Measurements from ENCODE around the gene IFNAR1. TPM values are rescaled to one million over a fixed set of nuclear protein-coding genes. Genes with fewer than 3 reads are reported as not detected.

Gene IFNAR1
- total and polyA plus RNA-seq, 2 donors from 2014 or later = 15.9 to 60.9 TPM

DNA sequence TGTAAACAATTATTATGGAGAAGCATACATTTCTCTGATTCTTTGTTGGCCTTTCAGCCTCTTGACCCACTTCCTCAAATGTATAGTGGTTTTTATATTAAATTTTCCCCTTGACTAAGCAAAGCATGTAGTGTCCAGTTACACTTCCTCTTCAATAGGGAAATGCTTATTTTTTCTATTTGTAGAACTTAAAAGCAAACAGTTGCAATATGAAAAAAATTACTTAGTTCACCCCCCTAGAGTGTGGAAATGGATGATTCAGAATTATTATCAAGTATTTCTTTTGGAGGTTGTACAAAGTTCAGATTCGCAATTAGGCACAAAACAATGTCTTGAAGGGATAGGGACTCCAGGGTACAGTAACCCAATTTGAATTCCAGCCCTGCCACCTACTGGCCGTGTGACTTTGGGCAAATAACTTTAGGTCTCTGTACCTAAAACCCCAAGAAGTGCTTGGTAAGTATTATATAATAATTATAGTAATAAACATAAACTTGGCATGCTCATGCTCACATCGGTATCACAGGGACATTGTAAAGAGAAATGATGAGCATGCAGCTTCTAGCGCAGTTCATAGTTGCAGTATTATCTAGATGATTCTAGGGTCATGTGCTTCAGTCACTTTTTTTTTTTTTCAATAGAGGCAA, 49.8 kb downstream of the IFNAR1 start:
- Histone ChIP-seq H3K9me3 (ENCODE audit: control insufficient read depth in 2 of 3, insufficient read depth in 1 of 3, low read length in 3 of 3) (no peaks in the 10 kb centered on the region), H3K4me1 (ENCODE audit: control insufficient read depth in 2 of 3, insufficient read depth in 2 of 3, low read depth in 1 of 3, low read length in 3 of 3) (no peaks in the 10 kb centered on the region), H3K36me3 (ENCODE audit: control insufficient read depth in 2 of 3, insufficient read depth in 3 of 3, low read length in 3 of 3) (no peaks in the 10 kb centered on the region), H3K4me3 (ENCODE audit: low read length in 3 of 3) (no peak overlapping the region), H3K27ac (ENCODE audit: low read depth in 2 of 2, low read length in 2 of 2) (no peak overlapping the region), H3K27me3 (ENCODE audit: control insufficient read depth, insufficient read depth, low read length) (no peaks in the 10 kb centered on the region), H3K9ac (ENCODE audit: low read length in 3 of 3) (no peak overlapping the region)
- TF ChIP-seq, protein P1, sequence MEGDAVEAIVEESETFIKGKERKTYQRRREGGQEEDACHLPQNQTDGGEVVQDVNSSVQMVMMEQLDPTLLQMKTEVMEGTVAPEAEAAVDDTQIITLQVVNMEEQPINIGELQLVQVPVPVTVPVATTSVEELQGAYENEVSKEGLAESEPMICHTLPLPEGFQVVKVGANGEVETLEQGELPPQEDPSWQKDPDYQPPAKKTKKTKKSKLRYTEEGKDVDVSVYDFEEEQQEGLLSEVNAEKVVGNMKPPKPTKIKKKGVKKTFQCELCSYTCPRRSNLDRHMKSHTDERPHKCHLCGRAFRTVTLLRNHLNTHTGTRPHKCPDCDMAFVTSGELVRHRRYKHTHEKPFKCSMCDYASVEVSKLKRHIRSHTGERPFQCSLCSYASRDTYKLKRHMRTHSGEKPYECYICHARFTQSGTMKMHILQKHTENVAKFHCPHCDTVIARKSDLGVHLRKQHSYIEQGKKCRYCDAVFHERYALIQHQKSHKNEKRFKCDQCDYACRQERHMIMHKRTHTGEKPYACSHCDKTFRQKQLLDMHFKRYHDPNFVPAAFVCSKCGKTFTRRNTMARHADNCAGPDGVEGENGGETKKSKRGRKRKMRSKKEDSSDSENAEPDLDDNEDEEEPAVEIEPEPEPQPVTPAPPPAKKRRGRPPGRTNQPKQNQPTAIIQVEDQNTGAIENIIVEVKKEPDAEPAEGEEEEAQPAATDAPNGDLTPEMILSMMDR (IDR thresholded peaks at IDR 0.05; ENCODE audit: borderline replicate concordance, extremely low read depth, insufficient read depth) = peak; percentile 67
- intact Hi-C loops (cut with DNase I) = loop anchor here (10.0 kb wide), 1 partner anchor 60 kb away; no protein-coding TSS in a partner anchor
- FAIRE-seq = peak; percentile 58
- DNase-seq = peak in 2 of 5 donors; percentile 34 to 53

DNA sequence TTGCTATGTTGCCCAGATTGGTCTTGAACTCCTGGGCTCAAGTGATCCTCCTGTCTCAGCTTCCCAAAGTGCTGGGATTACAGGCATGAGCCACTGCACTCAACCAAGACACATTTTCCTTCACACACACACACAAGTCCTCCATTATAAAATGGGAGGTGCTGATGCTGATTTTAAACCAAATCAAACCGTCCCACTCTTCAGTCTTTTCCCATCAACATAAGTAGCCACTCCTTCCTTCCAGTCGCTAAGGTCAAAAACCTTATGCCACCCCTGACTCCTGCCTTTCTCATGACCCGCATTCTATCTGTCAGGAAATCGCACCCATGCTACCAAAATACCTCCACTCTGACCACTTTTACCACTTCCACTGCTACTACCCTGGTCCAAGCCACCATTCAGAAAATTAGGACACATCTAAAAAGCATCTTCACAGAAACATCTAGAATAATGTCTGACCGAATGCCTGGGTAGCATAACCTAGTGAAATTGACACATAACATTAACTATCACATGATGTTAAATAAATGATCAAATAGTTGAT, 50.4 kb downstream of the IFNAR1 start:
- H3K9me3 ChIP-seq (ENCODE audit: control insufficient read depth in 2 of 3, insufficient read depth in 1 of 3, low read length in 3 of 3) = no peaks in the 10 kb centered on the region
- no peaks in the 10 kb centered on the region for H3K36me3 ChIP-seq (ENCODE audit: control insufficient read depth in 2 of 3, insufficient read depth in 3 of 3, low read length in 3 of 3)
- H3K4me1 ChIP-seq (ENCODE audit: control insufficient read depth in 2 of 3, insufficient read depth in 2 of 3, low read depth in 1 of 3, low read length in 3 of 3) = no peaks in the 10 kb centered on the region
- FAIRE-seq (no peak), DNase-seq (no peak)
- intact Hi-C loops (cut with DNase I) = loop anchor here (10.0 kb wide), 1 partner anchor 60 kb away; no protein-coding TSS in a partner anchor
- no peak overlapping the region for H3K4me3 ChIP-seq (ENCODE audit: low read length in 3 of 3)
- TF ChIP-seq, protein P1 (IDR thresholded peaks at IDR 0.05; ENCODE audit: borderline replicate concordance, extremely low read depth, insufficient read depth) = no peak
- no peaks in the 10 kb centered on the region for H3K27me3 ChIP-seq (ENCODE audit: control insufficient read depth, insufficient read depth, low read length)
- no peak overlapping the region for H3K27ac ChIP-seq (ENCODE audit: low read depth in 2 of 2, low read length in 2 of 2)
- no peak overlapping the region for H3K9ac ChIP-seq (ENCODE audit: low read length in 3 of 3)

DNA sequence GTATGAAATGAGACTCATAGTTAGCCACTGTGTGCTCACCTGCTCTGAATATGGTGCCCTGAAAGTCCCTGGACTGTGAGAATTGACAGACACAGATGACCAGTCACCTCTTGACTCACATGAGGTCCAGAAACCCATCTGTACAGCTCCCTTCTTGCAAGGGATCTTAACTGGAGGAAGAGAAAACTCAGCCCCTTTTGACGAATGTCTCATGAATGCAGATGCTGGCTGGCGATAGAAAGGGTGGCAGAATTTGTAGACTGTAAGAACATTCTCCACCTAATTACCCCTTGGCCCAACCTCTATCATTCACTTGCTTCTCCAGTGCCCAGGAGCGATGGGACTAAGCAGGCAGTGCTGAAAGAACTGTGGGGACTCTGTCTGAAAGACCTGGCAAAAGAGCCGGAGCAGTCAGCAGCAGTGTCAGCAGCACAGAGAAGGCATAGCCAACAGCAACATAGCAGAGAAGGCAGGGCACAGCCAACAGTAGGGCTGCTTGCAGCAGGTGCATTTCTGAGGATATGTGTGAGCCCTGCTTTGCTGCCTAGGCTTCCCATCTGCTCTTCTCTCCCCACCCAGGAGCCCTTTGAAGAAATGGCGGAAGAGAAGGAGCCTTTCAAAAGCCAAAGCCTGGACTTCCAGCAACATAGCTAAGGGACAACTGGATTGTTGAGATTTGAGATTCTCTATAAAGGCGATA, 52.6 kb downstream of the IFNAR1 start:
- TF ChIP-seq, protein P1 (IDR thresholded peaks at IDR 0.05; ENCODE audit: borderline replicate concordance, extremely low read depth, insufficient read depth) = no peak
- intact Hi-C loops (cut with DNase I) = loop anchor here (10.0 kb wide), 1 partner anchor 57 kb away; no protein-coding TSS in a partner anchor
- H3K4me1 ChIP-seq (ENCODE audit: control insufficient read depth in 2 of 3, insufficient read depth in 2 of 3, low read depth in 1 of 3, low read length in 3 of 3) = no peaks in the 10 kb centered on the region
- no peaks in the 10 kb centered on the region for H3K9me3 ChIP-seq (ENCODE audit: control insufficient read depth in 2 of 3, insufficient read depth in 1 of 3, low read length in 3 of 3)
- no peak overlapping the region for H3K4me3 ChIP-seq (ENCODE audit: low read length in 3 of 3)
- H3K9ac ChIP-seq (ENCODE audit: low read length in 3 of 3) = no peak overlapping the region
- no peaks in the 10 kb centered on the region for H3K36me3 ChIP-seq (ENCODE audit: control insufficient read depth in 2 of 3, insufficient read depth in 3 of 3, low read length in 3 of 3)
- no peaks in the 10 kb centered on the region for H3K27me3 ChIP-seq (ENCODE audit: control insufficient read depth, insufficient read depth, low read length)
- FAIRE-seq (no peak), DNase-seq (peak in 1 of 5 donors; percentile 31)
- H3K27ac ChIP-seq (ENCODE audit: low read depth in 2 of 2, low read length in 2 of 2) = no peak overlapping the region
